AG09309 (cell line): Measurements from ENCODE around the gene SHROOM2.

Experiments
- DNase-seq: peaks from one replicate; pipeline ENCODE4 v3.0.0-alpha.2; 2010; ENCODE audit warnings: low read depth
- H3K4me3 ChIP-seq: 2 replicates; pipeline ENCODE4 v1.5.1; 2011; ENCODE audit warnings: mild to moderate bottlenecking, low read depth, low read length, moderate library complexity; ENCODE audit not compliant: control insufficient read depth
- TF ChIP-seq, protein P1 (sequence below): IDR thresholded peaks from 2 replicates; pipeline ENCODE4 v1.5.1; 2011; ENCODE audit warnings: mild to moderate bottlenecking, low read depth, low read length, inconsistent platforms; ENCODE audit not compliant: insufficient read depth, control insufficient read depth; ENCODE audit errors: missing control alignments

SHROOM2 gene

GRCh38 chrX:9816084-9816700 lies 30.0 kb downstream of the SHROOM2 start:
- DNase-seq, result no peak
- H3K4me3 ChIP-seq, result no peak overlapping the region
- TF ChIP-seq, protein P1, sequence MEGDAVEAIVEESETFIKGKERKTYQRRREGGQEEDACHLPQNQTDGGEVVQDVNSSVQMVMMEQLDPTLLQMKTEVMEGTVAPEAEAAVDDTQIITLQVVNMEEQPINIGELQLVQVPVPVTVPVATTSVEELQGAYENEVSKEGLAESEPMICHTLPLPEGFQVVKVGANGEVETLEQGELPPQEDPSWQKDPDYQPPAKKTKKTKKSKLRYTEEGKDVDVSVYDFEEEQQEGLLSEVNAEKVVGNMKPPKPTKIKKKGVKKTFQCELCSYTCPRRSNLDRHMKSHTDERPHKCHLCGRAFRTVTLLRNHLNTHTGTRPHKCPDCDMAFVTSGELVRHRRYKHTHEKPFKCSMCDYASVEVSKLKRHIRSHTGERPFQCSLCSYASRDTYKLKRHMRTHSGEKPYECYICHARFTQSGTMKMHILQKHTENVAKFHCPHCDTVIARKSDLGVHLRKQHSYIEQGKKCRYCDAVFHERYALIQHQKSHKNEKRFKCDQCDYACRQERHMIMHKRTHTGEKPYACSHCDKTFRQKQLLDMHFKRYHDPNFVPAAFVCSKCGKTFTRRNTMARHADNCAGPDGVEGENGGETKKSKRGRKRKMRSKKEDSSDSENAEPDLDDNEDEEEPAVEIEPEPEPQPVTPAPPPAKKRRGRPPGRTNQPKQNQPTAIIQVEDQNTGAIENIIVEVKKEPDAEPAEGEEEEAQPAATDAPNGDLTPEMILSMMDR, result no peak

GRCh38 chrX:9821572-9821971 lies 35.3 kb downstream of the SHROOM2 start:
- TF ChIP-seq, protein P1, result no peak
- H3K4me3 ChIP-seq, result no peak overlapping the region
- DNase-seq, result no peak

- H3K4me3 ChIP-seq, result no peak overlapping the region
- TF ChIP-seq, protein P1, result no peak
- DNase-seq, result no peak
Observed at GRCh38 chrX:9824554-9824953, 38.3 kb downstream of the SHROOM2 start.

GRCh38 chrX:9825129-9825790 lies 39.0 kb downstream of the SHROOM2 start:
- TF ChIP-seq, protein P1, result no peak
- DNase-seq, result no peak
- no peak overlapping the region for H3K4me3 ChIP-seq

GRCh38 chrX:9825966-9826365 lies 39.7 kb downstream of the SHROOM2 start:
- TF ChIP-seq, protein P1, result no peak
- H3K4me3 ChIP-seq, result no peak overlapping the region
- DNase-seq, result no peak

GRCh38 chrX:9829308-9830267 lies 43.4 kb downstream of the SHROOM2 start:
- DNase-seq, result peak; percentile 16

More at GRCh38 chrX:9829308-9830267, 43.4 kb downstream of the SHROOM2 start:
- H3K4me3 ChIP-seq, result no peak overlapping the region
- TF ChIP-seq, protein P1, result no peak
